Activated T-cell treated with anti-CD3 and anti-CD28 coated beads, Interleukin-2, amount 50 U/mL, for 72 hours (primary cell): Measurements from ENCODE around the gene MGAT1. TPM values are rescaled to one million over a fixed set of nuclear protein-coding genes. Genes with fewer than 3 reads are reported as not detected.
"Not testable (repeated sequence)": the region's sequence is repeated elsewhere in the genome, so short reads cannot be mapped to it uniquely, and the experiment has no call there.

Source experiments
- ATAC-seq, 2 donors: fragments of 150-1000 bp; cut with Tn5 transposase; replicated peaks in 1 of 2; 2 replicates each; pipeline ENCODE4 v1.10.0; 2021; ENCODE audit warnings: moderate library complexity in 2 of 2, mild to moderate bottlenecking in 1 of 2
- DNase-seq, 2 donors: peaks; one replicate each; pipeline ENCODE4 v3.0.0; 2021 to 2022; ENCODE audit warnings: mixed read lengths in 1 of 2
- H3K27ac Mint-ChIP-seq: one replicate; pipeline ENCODE4 v1.8.0; 2022; ENCODE audit warnings: mild to moderate bottlenecking, moderate library complexity, mixed read lengths
- H3K27me3 Mint-ChIP-seq: one replicate; pipeline ENCODE4 v1.8.0; 2022; ENCODE audit warnings: low read depth, mixed read lengths
- H3K36me3 Mint-ChIP-seq, 2 donors: one replicate each; pipeline ENCODE4 v1.8.0; 2022; ENCODE audit warnings: mixed read lengths in 2 of 2, mild to moderate bottlenecking in 1 of 2; ENCODE audit not compliant: insufficient read depth in 2 of 2
- H3K4me1 Mint-ChIP-seq: one replicate; pipeline ENCODE4 v1.8.0; 2022; ENCODE audit warnings: low read depth, mixed read lengths
- H3K4me3 Mint-ChIP-seq, 2 donors: one replicate each; pipeline ENCODE4 v1.8.0; 2022; ENCODE audit warnings: mild to moderate bottlenecking in 2 of 2, mixed read lengths in 2 of 2, moderate library complexity in 2 of 2
- H3K9me3 Mint-ChIP-seq, 2 donors: one replicate each; pipeline ENCODE4 v1.8.0; 2022; ENCODE audit warnings: mixed read lengths in 2 of 2
- total RNA-seq, 2 donors: library from RNA; stranded (reverse); gene quantifications; one replicate each; pipeline ENCODE4 v1.2.3, GENCODE V29; 2022

Gene MGAT1
- total RNA-seq, 2 donors from 2014 or later, result 102 to 109 TPM

GRCh38 chr5:180784497-180785097 lies 18.0 kb downstream of the MGAT1 start:
- no peaks in the 10 kb centered on the region for H3K36me3 Mint-ChIP-seq
- H3K9me3 Mint-ChIP-seq, result no peaks in the 10 kb centered on the region
- H3K4me1 Mint-ChIP-seq, result peaks cover 16% of the 10 kb centered on the region
- ATAC-seq (peak; percentile 75 to 80), DNase-seq (peak; percentile 69 to 79)
- H3K27me3 Mint-ChIP-seq, result no peaks in the 10 kb centered on the region
- no peak overlapping the region for H3K4me3 Mint-ChIP-seq
- H3K27ac Mint-ChIP-seq, result no peak overlapping the region

GRCh38 chr5:180783340-180784052 lies 19.1 kb downstream of the MGAT1 start:
- no peak for DNase-seq
- H3K27me3 Mint-ChIP-seq, result no peaks in the 10 kb centered on the region
- no peak overlapping the region for H3K4me3 Mint-ChIP-seq
- H3K36me3 Mint-ChIP-seq, result no peaks in the 10 kb centered on the region
- peaks cover 16% of the 10 kb centered on the region for H3K4me1 Mint-ChIP-seq
- no peak overlapping the region for H3K27ac Mint-ChIP-seq
- no peaks in the 10 kb centered on the region for H3K9me3 Mint-ChIP-seq
- no peak for ATAC-seq

- DNase-seq (no peak), ATAC-seq (no peak)
- H3K4me3 Mint-ChIP-seq, result no peak overlapping the region
- H3K27ac Mint-ChIP-seq, result no peak overlapping the region
- no peaks in the 10 kb centered on the region for H3K27me3 Mint-ChIP-seq
- no peaks in the 10 kb centered on the region for H3K9me3 Mint-ChIP-seq
- no peaks in the 10 kb centered on the region for H3K36me3 Mint-ChIP-seq
- peaks cover 16% of the 10 kb centered on the region for H3K4me1 Mint-ChIP-seq
These were observed 19.9 kb downstream of the MGAT1 start for GRCh38 chr5:180782748-180783147.

- not testable (repeated sequence) for H3K27me3 Mint-ChIP-seq, H3K4me3 Mint-ChIP-seq, H3K27ac Mint-ChIP-seq, H3K36me3 Mint-ChIP-seq, DNase-seq, ATAC-seq, H3K9me3 Mint-ChIP-seq
- peaks cover 12% of the 10 kb centered on the region for H3K4me1 Mint-ChIP-seq
These were observed 20.7 kb downstream of the MGAT1 start for GRCh38 chr5:180781900-180782326.

GRCh38 chr5:180779985-180780610 lies 22.5 kb downstream of the MGAT1 start:
- no peaks in the 10 kb centered on the region for H3K36me3 Mint-ChIP-seq
- no peaks in the 10 kb centered on the region for H3K9me3 Mint-ChIP-seq
- no peaks in the 10 kb centered on the region for H3K4me1 Mint-ChIP-seq
- ATAC-seq (no peak), DNase-seq (no peak)
- H3K4me3 Mint-ChIP-seq, result no peak overlapping the region
- H3K27ac Mint-ChIP-seq, result no peak overlapping the region
- H3K27me3 Mint-ChIP-seq, result peaks cover 10% of the 10 kb centered on the region

- Mint-ChIP-seq H3K4me1 (no peaks in the 10 kb centered on the region), H3K27me3 (peaks cover 24% of the 10 kb centered on the region), H3K36me3 (peaks cover 3% of the 10 kb centered on the region in 2 donors), H3K27ac (no peak overlapping the region), H3K4me3 (no peak overlapping the region), H3K9me3 (peaks cover 2% of the 10 kb centered on the region in 2 donors)
- no peak for DNase-seq
- ATAC-seq, result no peak
These were observed 25.1 kb downstream of the MGAT1 start for GRCh38 chr5:180777475-180777874.

GRCh38 chr5:180776376-180776775 lies 26.2 kb downstream of the MGAT1 start:
- Mint-ChIP-seq H3K36me3 (peaks cover 3% of the 10 kb centered on the region in 2 donors), H3K27me3 (peaks cover 24% of the 10 kb centered on the region), H3K4me3 (no peak overlapping the region), H3K4me1 (no peaks in the 10 kb centered on the region), H3K9me3 (peaks cover 2% of the 10 kb centered on the region in 2 donors), H3K27ac (no peak overlapping the region)
- ATAC-seq, result no peak
- DNase-seq, result no peak

- H3K27ac Mint-ChIP-seq, result no peak overlapping the region
- no peak for DNase-seq
- peaks cover 2% of the 10 kb centered on the region in 2 donors for H3K9me3 Mint-ChIP-seq
- H3K27me3 Mint-ChIP-seq, result peaks cover 24% of the 10 kb centered on the region
- H3K36me3 Mint-ChIP-seq, result peaks cover 3% of the 10 kb centered on the region in 2 donors
- no peak overlapping the region for H3K4me3 Mint-ChIP-seq
- no peak for ATAC-seq
- H3K4me1 Mint-ChIP-seq, result no peaks in the 10 kb centered on the region
These were observed 27.0 kb downstream of the MGAT1 start for GRCh38 chr5:180775624-180776023.

- no peak overlapping the region for H3K4me3 Mint-ChIP-seq
These were observed 30.8 kb downstream of the MGAT1 start for GRCh38 chr5:180771839-180772238.

GRCh38 chr5:180769821-180770220 lies 32.8 kb downstream of the MGAT1 start:
- ATAC-seq (no peak), DNase-seq (no peak)
- Mint-ChIP-seq H3K36me3 (peaks cover 3% of the 10 kb centered on the region in 2 donors), H3K27me3 (peaks cover 18% of the 10 kb centered on the region), H3K27ac (no peak overlapping the region), H3K9me3 (peaks cover 2 to 5% of the 10 kb centered on the region in 2 donors), H3K4me3 (no peak overlapping the region), H3K4me1 (no peaks in the 10 kb centered on the region)

More at GRCh38 chr5:180771839-180772238, 30.8 kb downstream of the MGAT1 start:
- Mint-ChIP-seq H3K27ac (no peak overlapping the region), H3K36me3 (peaks cover 3% of the 10 kb centered on the region in 2 donors), H3K27me3 (peaks cover 24% of the 10 kb centered on the region), H3K9me3 (peaks cover 2% of the 10 kb centered on the region in 2 donors), H3K4me1 (no peaks in the 10 kb centered on the region)
- ATAC-seq (no peak), DNase-seq (no peak)

GRCh38 chr5:180755601-180756000 lies 47.0 kb downstream of the MGAT1 start:
- Mint-ChIP-seq H3K9me3 (peaks cover 2 to 9% of the 10 kb centered on the region in 2 donors), H3K36me3 (peaks cover 0 to 10% of the 10 kb centered on the region in 2 donors), H3K4me1 (no peaks in the 10 kb centered on the region), H3K4me3 (no peak overlapping the region), H3K27me3 (peaks cover 7% of the 10 kb centered on the region), H3K27ac (no peak overlapping the region)
- DNase-seq (no peak), ATAC-seq (no peak)

GRCh38 chr5:180744253-180744652 lies 58.4 kb downstream of the MGAT1 start:
- no peak overlapping the region for H3K27ac Mint-ChIP-seq
- peaks cover 13% of the 10 kb centered on the region for H3K27me3 Mint-ChIP-seq
- no peak overlapping the region for H3K4me3 Mint-ChIP-seq
- H3K9me3 Mint-ChIP-seq, result no peaks in the 10 kb centered on the region
- H3K36me3 Mint-ChIP-seq, result no peaks in the 10 kb centered on the region
- H3K4me1 Mint-ChIP-seq, result no peaks in the 10 kb centered on the region
- DNase-seq (no peak), ATAC-seq (no peak)

- DNase-seq (no peak), ATAC-seq (peak in 1 of 2 donors; percentile 52)
- Mint-ChIP-seq H3K4me1 (peaks cover 4% of the 10 kb centered on the region), H3K4me3 (no peak overlapping the region), H3K36me3 (no peaks in the 10 kb centered on the region), H3K27ac (no peak overlapping the region), H3K9me3 (no peaks in the 10 kb centered on the region), H3K27me3 (peaks cover 22% of the 10 kb centered on the region)
These were observed 59.9 kb downstream of the MGAT1 start for GRCh38 chr5:180742727-180743126.
